ENCODE data around the gene PAFAH1B1. TPM values are rescaled to one million over a fixed set of nuclear protein-coding genes. Genes with fewer than 3 reads are reported as not detected.
"Not testable (repeated sequence)": the region's sequence is repeated elsewhere in the genome, so short reads cannot be mapped to it uniquely, and the experiment has no call there.

Gene PAFAH1B1
- total RNA-seq, 1 donor from 2014 or later, result 151 TPM

DNA sequence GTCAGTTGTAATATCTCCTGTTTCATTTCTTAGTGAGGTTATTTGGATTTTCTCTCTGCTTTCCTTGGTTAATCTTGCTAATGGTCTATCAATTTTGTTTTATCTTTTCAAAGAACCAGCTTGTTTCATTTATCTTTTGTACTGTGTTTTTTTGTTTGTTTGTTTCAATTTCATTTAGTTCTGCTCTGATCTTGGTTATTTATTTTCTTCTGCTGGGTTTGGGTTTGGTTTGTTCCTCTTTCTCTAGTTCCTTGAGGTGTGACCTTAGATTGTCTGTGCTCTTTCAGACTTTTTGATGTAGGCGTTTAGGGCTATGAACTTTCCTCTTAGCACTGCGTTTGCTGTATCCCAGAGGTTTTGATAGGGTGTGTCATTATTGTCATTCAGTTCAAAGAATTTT, 35.5 kb downstream of the PAFAH1B1 start:
- peaks cover 58% of the 10 kb centered on the region for H3K4me1 Mint-ChIP-seq (ENCODE audit: low read depth)
- not testable (repeated sequence) for H3K27me3 Mint-ChIP-seq (ENCODE audit: low read depth)

DNA sequence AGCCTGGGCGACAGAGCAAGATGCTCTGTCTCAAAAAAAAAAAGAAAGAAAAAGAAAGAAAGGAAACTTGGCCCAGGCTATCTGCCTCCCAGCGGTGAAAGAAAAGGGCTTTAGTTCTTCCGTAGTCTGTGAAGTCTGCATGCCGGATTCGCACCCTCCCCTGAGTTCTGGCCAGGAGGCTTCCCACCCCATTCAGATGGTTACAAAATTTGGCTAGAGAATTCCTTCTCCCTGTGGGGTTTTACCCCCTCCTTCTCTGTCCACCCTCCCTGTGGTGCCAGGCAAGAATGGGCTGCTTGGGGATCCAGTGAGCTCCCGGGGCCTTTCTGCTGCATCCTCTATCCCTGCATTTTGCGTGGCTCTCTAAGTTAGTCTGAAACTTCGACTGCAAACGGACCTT, 37.8 kb downstream of the PAFAH1B1 start:
- no peaks in the 10 kb centered on the region for H3K27me3 Mint-ChIP-seq (ENCODE audit: low read depth)
- H3K9me3 Mint-ChIP-seq, result peaks cover 27% of the 10 kb centered on the region
- peaks cover 48% of the 10 kb centered on the region for H3K36me3 Mint-ChIP-seq (ENCODE audit: low read depth)
- H3K4me3 Mint-ChIP-seq (ENCODE audit: low read depth), result no peak overlapping the region
- intact Hi-C loops (cut with micrococcal nuclease), result no loop called here
- H3K27ac Mint-ChIP-seq, result no peak overlapping the region
- no peak for DNase-seq (ENCODE audit: low spot score)
- H3K4me1 Mint-ChIP-seq (ENCODE audit: low read depth), result peaks cover 61% of the 10 kb centered on the region

More for the DNA sequence above, 35.5 kb downstream of the PAFAH1B1 start:
- intact Hi-C loops (cut with micrococcal nuclease); DNase-seq (ENCODE audit: low spot score); H3K4me3 Mint-ChIP-seq (ENCODE audit: low read depth): not testable (repeated sequence)
- Mint-ChIP-seq H3K27ac (peak overlapping the region; percentile 18), H3K9me3 (peaks cover 27% of the 10 kb centered on the region), H3K36me3 (ENCODE audit: low read depth) (peaks cover 52% of the 10 kb centered on the region)

DNA sequence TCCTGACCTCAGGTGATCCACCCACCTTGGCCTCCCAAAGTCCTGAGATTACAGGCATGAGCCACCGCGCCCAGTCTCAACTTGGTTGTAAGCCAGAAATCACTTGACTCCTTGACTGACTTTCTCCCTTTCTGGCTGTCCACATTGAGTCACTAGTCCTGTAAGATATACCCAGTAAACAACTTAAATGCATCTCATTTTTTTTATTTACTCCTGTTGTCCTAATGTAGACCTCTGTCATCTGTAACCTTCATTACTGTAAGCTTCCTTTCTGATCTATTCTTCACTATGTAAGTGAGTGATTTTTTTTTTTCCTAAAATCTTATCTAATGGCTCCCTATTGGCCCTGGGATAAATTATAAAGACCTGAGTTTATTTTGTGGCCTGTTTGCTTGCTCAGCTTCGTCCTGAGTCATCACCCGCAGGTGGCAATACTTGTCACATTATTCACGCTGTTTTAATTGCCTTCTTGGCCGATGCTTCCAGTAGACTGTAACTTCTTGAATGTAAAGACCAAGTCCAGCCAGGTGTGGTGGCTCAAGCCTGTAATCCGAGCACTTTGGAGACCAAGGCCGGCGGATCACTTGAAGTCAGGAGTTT, 41.0 kb downstream of the PAFAH1B1 start:
- H3K27ac Mint-ChIP-seq, result peak overlapping the region; percentile 19
- H3K4me1 Mint-ChIP-seq (ENCODE audit: low read depth), result peaks cover 36% of the 10 kb centered on the region
- no peaks in the 10 kb centered on the region for H3K27me3 Mint-ChIP-seq (ENCODE audit: low read depth)
- intact Hi-C loops (cut with micrococcal nuclease), result no loop called here
- no peak for DNase-seq (ENCODE audit: low spot score)
- peaks cover 31% of the 10 kb centered on the region for H3K36me3 Mint-ChIP-seq (ENCODE audit: low read depth)
- peaks cover 1% of the 10 kb centered on the region for H3K9me3 Mint-ChIP-seq
- H3K4me3 Mint-ChIP-seq (ENCODE audit: low read depth), result no peak overlapping the region

DNA sequence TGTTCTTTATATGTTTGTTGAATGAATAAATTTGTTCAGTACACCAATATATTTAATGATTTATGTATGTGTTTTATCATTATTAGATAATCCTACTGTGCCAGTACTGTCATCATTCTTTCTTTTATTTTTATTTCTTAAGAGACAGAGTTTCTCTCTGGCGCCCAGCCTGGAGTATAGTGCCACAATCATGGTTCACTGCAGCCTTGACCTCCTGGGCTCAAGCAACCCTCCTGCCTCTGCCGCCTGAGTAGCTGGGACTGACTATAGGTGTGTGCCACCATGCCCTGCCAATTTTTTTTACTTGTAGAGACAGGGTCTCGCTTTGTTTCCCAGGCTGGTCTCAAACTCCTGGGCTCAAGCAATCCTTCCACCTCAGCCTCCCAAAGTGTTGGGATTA, 41.8 kb downstream of the PAFAH1B1 start:
- H3K27ac Mint-ChIP-seq, result no peak overlapping the region
- no peaks in the 10 kb centered on the region for H3K27me3 Mint-ChIP-seq (ENCODE audit: low read depth)
- intact Hi-C loops (cut with micrococcal nuclease), result loop anchor here (5.0 kb wide), 1 partner anchor 38 kb away; no protein-coding TSS in a partner anchor
- no peak for DNase-seq (ENCODE audit: low spot score)
- H3K9me3 Mint-ChIP-seq, result no peaks in the 10 kb centered on the region
- peaks cover 34% of the 10 kb centered on the region for H3K36me3 Mint-ChIP-seq (ENCODE audit: low read depth)
- H3K4me1 Mint-ChIP-seq (ENCODE audit: low read depth), result peaks cover 28% of the 10 kb centered on the region
- H3K4me3 Mint-ChIP-seq (ENCODE audit: low read depth), result no peak overlapping the region

DNA sequence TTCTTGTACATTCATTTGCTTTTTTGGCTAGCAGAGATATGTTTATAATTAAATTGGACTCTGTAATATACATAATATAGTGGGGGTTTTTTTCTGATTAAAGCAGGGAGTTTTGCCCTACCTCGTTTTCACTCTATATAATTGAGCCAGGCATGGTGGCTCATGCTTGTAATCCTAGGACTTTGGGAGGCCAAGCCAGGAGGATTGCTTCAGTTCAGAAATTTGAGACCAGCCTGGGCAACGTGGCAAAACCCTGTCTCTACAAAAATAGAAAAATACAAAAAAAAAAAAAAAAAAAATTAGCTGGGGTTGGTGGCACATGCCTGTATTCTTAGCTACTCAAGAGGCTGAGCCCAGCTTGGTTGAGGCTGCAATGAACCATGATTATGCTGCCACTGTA, 42.2 kb downstream of the PAFAH1B1 start:
- H3K9me3 Mint-ChIP-seq, result no peaks in the 10 kb centered on the region
- H3K4me1 Mint-ChIP-seq (ENCODE audit: low read depth), result peaks cover 24% of the 10 kb centered on the region
- intact Hi-C loops (cut with micrococcal nuclease), result loop anchor here (5.0 kb wide), 1 partner anchor 38 kb away; no protein-coding TSS in a partner anchor
- no peak overlapping the region for H3K27ac Mint-ChIP-seq
- H3K36me3 Mint-ChIP-seq (ENCODE audit: low read depth), result peaks cover 34% of the 10 kb centered on the region
- H3K27me3 Mint-ChIP-seq (ENCODE audit: low read depth), result no peaks in the 10 kb centered on the region
- no peak overlapping the region for H3K4me3 Mint-ChIP-seq (ENCODE audit: low read depth)
- DNase-seq (ENCODE audit: low spot score), result no peak

DNA sequence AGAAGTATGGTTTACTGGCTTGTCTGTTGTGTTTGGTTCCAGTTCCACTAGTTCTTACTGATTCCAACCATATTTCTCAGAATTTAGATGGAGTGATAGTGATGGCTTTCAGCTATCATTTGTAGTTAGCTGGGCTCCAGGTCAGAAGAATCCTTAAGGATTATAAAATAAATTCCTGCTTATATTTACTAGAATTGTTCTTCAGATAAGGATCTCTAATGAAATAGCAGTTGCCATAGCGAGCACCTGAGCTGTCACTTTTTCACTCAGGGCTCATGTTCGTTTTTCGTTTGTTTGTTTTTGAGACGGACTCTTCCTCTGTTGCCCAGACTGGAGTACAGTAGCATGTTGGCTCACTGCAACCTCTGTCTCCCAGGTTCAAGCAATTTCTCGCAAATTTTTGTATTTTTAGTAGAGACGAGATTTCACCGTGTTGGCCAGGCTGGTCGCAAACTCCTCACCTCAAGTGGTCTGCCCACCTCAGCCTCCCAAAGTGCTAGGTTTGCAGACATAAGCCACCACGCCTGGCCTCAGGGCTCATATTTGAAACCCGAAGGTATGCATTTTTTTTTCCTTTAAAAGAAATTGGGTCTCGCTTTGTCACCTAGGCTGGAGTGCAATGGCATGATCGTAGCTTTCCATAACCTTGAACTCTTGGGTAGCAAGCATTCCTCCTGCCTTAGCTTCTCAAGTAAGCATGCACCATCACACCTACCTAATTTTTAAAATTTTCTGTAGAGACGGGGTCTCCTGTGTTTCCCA, 42.9 kb downstream of the PAFAH1B1 start:
- Mint-ChIP-seq H3K36me3 (ENCODE audit: low read depth) (peaks cover 39% of the 10 kb centered on the region), H3K4me1 (ENCODE audit: low read depth) (peaks cover 23% of the 10 kb centered on the region), H3K27ac (no peak overlapping the region), H3K27me3 (ENCODE audit: low read depth) (no peaks in the 10 kb centered on the region), H3K9me3 (no peaks in the 10 kb centered on the region), H3K4me3 (ENCODE audit: low read depth) (no peak overlapping the region)
- intact Hi-C loops (cut with micrococcal nuclease), result loop anchor here (5.0 kb wide), 1 partner anchor 39 kb away; no protein-coding TSS in a partner anchor
- DNase-seq (ENCODE audit: low spot score), result no peak

DNA sequence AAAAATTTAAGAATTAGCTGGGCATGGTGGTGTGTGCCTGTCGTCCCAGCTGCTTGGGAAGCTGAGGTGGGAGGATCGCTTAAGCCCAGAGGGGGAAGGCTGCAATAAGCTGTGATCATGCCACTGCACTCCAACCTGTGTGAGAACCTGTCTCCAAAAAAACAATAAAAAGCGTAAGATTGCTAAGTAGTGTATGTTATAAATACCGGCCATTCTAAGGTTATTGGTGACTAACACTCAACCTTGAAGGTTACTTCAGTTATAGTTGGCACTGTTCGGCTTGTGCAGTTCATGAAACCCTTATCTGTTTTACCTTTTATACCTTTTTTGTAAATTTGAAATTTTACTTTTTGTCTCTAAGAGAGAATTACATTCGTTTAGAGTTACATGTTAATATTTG, 44.0 kb downstream of the PAFAH1B1 start:
- Mint-ChIP-seq H3K27ac (no peak overlapping the region), H3K9me3 (no peaks in the 10 kb centered on the region), H3K4me3 (ENCODE audit: low read depth) (no peak overlapping the region), H3K4me1 (ENCODE audit: low read depth) (peaks cover 12% of the 10 kb centered on the region), H3K36me3 (ENCODE audit: low read depth) (peaks cover 50% of the 10 kb centered on the region), H3K27me3 (ENCODE audit: low read depth) (no peaks in the 10 kb centered on the region)
- no peak for DNase-seq (ENCODE audit: low spot score)
- intact Hi-C loops (cut with micrococcal nuclease), result loop anchor here (5.0 kb wide), 1 partner anchor 40 kb away; no protein-coding TSS in a partner anchor

DNA sequence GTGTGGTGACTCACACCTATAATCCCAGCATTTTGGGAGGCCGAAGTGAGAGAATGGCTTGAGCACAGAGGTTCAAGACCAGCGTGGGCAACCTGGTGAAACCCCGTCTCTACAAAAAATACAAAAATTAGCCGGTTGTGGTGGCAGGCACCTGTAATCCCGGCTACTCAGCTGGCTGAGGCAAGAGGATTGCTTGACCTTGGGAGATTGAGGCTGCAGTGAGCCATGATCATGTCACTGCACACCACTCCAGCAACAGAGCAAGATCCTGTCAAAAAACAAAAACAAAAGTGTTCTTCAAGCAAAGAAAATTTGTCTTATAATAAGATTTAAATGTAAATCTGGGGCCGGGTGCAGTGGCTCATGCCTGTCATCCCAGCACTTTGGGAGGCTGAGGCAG, 51.5 kb downstream of the PAFAH1B1 start:
- no peaks in the 10 kb centered on the region for H3K4me1 Mint-ChIP-seq (ENCODE audit: low read depth)
- H3K4me3 Mint-ChIP-seq (ENCODE audit: low read depth), result no peak overlapping the region
- H3K27me3 Mint-ChIP-seq (ENCODE audit: low read depth), result no peaks in the 10 kb centered on the region
- H3K36me3 Mint-ChIP-seq (ENCODE audit: low read depth), result peaks cover 65% of the 10 kb centered on the region
- no peak for DNase-seq (ENCODE audit: low spot score)
- H3K9me3 Mint-ChIP-seq, result no peaks in the 10 kb centered on the region
- intact Hi-C loops (cut with micrococcal nuclease), result no loop called here
- H3K27ac Mint-ChIP-seq, result no peak overlapping the region

DNA sequence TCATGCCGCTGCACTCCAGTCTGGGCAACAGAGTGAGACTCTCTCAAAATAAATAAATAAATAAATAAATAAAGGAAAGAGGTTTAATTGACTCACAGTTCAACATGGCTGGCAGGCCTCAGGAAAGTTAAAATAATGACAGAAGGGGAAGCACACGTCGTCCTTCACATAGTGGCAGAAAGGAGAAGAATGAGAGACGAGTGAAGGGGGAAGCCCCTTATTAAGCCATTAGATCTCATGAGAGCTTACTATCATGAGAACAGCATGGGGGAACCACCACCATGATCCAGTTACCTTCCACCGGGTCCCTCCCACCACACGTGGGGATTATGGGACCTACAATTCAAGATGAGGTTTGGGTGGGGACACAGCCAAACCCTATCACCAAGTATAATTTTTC, 54.5 kb downstream of the PAFAH1B1 start:
- intact Hi-C loops (cut with micrococcal nuclease), result no loop called here
- Mint-ChIP-seq H3K36me3 (ENCODE audit: low read depth) (peaks cover 60% of the 10 kb centered on the region), H3K4me3 (ENCODE audit: low read depth) (no peak overlapping the region), H3K4me1 (ENCODE audit: low read depth) (peaks cover 3% of the 10 kb centered on the region), H3K9me3 (no peaks in the 10 kb centered on the region), H3K27me3 (ENCODE audit: low read depth) (no peaks in the 10 kb centered on the region), H3K27ac (no peak overlapping the region)
- DNase-seq (ENCODE audit: low spot score), result no peak

DNA sequence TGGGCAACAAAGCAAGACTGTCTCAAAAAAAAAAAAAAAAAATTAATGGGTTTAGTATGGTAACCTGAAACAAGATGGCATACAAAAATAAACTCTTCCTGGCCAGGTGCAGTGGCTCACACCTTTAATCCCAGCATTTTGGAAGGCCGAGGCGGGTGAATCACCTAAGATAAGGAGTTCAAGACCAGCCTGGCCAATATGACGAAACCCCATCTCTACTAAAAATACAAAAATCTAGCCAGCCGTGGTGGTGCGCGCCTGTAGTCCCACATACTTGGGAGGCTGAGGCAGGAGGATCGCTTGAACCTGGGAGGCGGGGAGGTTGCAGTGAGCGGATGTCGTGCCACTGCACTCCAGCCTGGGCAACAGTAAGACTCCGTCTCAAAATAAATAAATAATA, 55.7 kb downstream of the PAFAH1B1 start:
- Mint-ChIP-seq H3K9me3 (no peaks in the 10 kb centered on the region), H3K27me3 (ENCODE audit: low read depth) (no peaks in the 10 kb centered on the region), H3K36me3 (ENCODE audit: low read depth) (peaks cover 59% of the 10 kb centered on the region)

DNA sequence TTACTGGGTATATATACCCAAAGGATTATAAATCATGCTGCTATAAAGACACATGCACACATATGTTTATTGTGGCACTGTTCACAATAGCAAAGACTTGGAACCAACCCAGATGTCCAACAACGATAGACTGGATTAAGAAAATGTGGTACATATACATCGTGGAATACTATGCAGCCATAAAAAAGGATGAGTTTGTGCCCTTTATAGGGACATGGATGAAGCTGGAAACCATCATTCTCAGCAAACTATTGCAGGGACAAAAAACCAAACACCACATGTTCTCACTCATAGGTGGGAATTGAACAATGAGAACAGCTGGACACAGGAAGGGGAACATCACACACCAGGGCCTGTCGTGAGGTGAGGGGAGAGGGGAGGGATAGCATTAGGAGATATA, 59.5 kb downstream of the PAFAH1B1 start:
- Mint-ChIP-seq H3K36me3 (ENCODE audit: low read depth) (peaks cover 49% of the 10 kb centered on the region), H3K4me1 (ENCODE audit: low read depth) (peaks cover 11% of the 10 kb centered on the region)
- H3K9me3 Mint-ChIP-seq; H3K4me3 Mint-ChIP-seq (ENCODE audit: low read depth); H3K27me3 Mint-ChIP-seq (ENCODE audit: low read depth); intact Hi-C loops (cut with micrococcal nuclease); H3K27ac Mint-ChIP-seq; DNase-seq (ENCODE audit: low spot score): not testable (repeated sequence)

More for the DNA sequence above, 55.7 kb downstream of the PAFAH1B1 start:
- Mint-ChIP-seq H3K4me3 (ENCODE audit: low read depth) (no peak overlapping the region), H3K4me1 (ENCODE audit: low read depth) (peaks cover 3% of the 10 kb centered on the region), H3K27ac (no peak overlapping the region)
- DNase-seq (ENCODE audit: low spot score), result no peak
- intact Hi-C loops (cut with micrococcal nuclease), result no loop called here

DNA sequence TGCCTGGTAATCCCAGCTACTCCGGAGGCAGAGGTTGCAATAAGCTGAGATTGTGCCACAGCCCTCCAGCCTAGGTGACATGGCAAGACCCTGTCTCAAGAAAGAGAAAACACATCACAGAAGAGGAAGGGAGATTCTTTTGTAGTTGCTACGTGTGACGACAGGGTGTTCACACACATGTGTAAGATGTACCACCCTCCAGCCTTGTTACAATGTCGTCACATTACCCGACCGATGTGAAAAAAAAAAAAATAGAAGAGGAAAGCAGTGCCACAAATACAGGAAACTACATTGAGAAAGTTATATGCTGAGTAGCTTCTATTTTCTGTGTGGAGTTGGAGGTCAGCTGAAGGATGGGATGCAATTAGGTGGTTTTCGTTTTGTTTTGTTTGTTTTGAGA, 62.1 kb downstream of the PAFAH1B1 start:
- no peaks in the 10 kb centered on the region for H3K9me3 Mint-ChIP-seq
- intact Hi-C loops (cut with micrococcal nuclease), result no loop called here
- peaks cover 16% of the 10 kb centered on the region for H3K4me1 Mint-ChIP-seq (ENCODE audit: low read depth)
- H3K27ac Mint-ChIP-seq, result no peak overlapping the region
- H3K4me3 Mint-ChIP-seq (ENCODE audit: low read depth), result no peak overlapping the region
- H3K27me3 Mint-ChIP-seq (ENCODE audit: low read depth), result no peaks in the 10 kb centered on the region
- DNase-seq (ENCODE audit: low spot score), result no peak
- H3K36me3 Mint-ChIP-seq (ENCODE audit: low read depth), result peaks cover 52% of the 10 kb centered on the region

DNA sequence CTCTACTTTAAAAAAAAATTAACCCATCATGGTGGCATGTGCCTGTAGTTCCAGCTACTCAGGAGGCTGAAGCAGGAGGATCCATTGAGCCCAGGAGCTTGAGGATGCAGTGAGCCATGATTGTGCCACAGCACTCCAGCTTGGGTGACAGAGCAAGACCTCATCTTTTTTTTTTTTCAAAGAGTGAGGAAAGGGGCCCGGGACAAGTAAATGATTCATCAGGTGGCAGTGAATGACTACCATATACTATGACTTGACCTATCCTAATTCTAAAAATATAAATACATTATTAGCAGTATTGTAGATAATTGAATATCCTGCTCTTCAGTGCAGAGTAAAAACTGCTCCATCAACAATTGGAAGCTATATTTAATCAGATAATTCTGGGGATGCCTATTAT, 62.8 kb downstream of the PAFAH1B1 start:
- H3K4me3 Mint-ChIP-seq (ENCODE audit: low read depth), result no peak overlapping the region
- H3K27ac Mint-ChIP-seq, result no peak overlapping the region
- H3K36me3 Mint-ChIP-seq (ENCODE audit: low read depth), result peaks cover 54% of the 10 kb centered on the region
- DNase-seq (ENCODE audit: low spot score), result no peak
- H3K4me1 Mint-ChIP-seq (ENCODE audit: low read depth), result peaks cover 19% of the 10 kb centered on the region
- intact Hi-C loops (cut with micrococcal nuclease), result no loop called here
- no peaks in the 10 kb centered on the region for H3K27me3 Mint-ChIP-seq (ENCODE audit: low read depth)
- H3K9me3 Mint-ChIP-seq, result no peaks in the 10 kb centered on the region

Measured in activated T-helper 2 cell treated with anti-CD3 and anti-CD28 coated beads, Interferon-gamma antibody, Interleukin-2, Interleukin-4, amounts not matched to agents 10 μg/mL and 5 μg/mL and 100 μg/mL, durations not matched to agents 14 hours and 24 hours and 36 hours (primary cell).